ENCODE results near the gene GAL3ST3. TPM values are rescaled to one million over a fixed set of nuclear protein-coding genes. Genes with fewer than 3 reads are reported as not detected.

The GAL3ST3 gene
- polyA plus RNA-seq, 1 donor (not counting 4 experiments of a cell fraction or from before 2014, with no cell fraction given), result not detected

GRCh38 chr11:66042996-66043906 is 5.7 kb downstream of the GAL3ST3 start:
- peaks cover 9% of the 10 kb centered on the region for H3K27me3 ChIP-seq (ENCODE audit: control insufficient read depth, extremely low read depth, insufficient read depth, low read length)
- no peaks in the 10 kb centered on the region for H4K20me1 ChIP-seq (ENCODE audit: control insufficient read depth, extremely low read depth, insufficient read depth, low read length)
- H3K4me2 ChIP-seq (ENCODE audit: control insufficient read depth, extremely low read depth, insufficient read depth, low read depth, low read length), result no peak overlapping the region
- dilution Hi-C loops (cut with MboI; ENCODE audit: extremely low pct_ligation_motif_present, low sequenced_read_pairs), result no loop called here
- TF ChIP-seq CTCF (optimal IDR thresholded peaks at IDR 0.05 in 1 of 3, IDR thresholded peaks at IDR 0.05 in 1 of 3, conservative IDR thresholded peaks at IDR 0.05 in 1 of 3; ENCODE audit: extremely low read depth in 1 of 3, insufficient read depth in 2 of 3, low read length in 3 of 3) (no peak), EZH2 (IDR thresholded peaks at IDR 0.05; ENCODE audit: low read length) (no peak)
- H2AFZ ChIP-seq (ENCODE audit: control insufficient read depth, low read length), result no peak overlapping the region
- H3K4me1 ChIP-seq (ENCODE audit: control insufficient read depth, extremely low read depth, insufficient read depth, low read length), result no peaks in the 10 kb centered on the region
- no peak for DNase-seq (ENCODE audit: low read depth, low spot score)
- H3K9ac ChIP-seq (ENCODE audit: control insufficient read depth, extremely low read depth, insufficient read depth, low read length), result no peak overlapping the region
- no peak overlapping the region for H3K4me3 ChIP-seq (ENCODE audit: control insufficient read depth in 2 of 3, extremely low read depth in 1 of 3, insufficient read depth in 2 of 3, low read depth in 1 of 3, low read length in 3 of 3)
- H3K79me2 ChIP-seq (ENCODE audit: control insufficient read depth, insufficient read depth, low read length), result no peaks in the 10 kb centered on the region
- no peaks in the 10 kb centered on the region for H3K36me3 ChIP-seq (ENCODE audit: control insufficient read depth in 2 of 2, extremely low read depth in 1 of 2, insufficient read depth in 2 of 2, low read length in 2 of 2)
- H3K9me1 ChIP-seq (ENCODE audit: control insufficient read depth, extremely low read depth, insufficient read depth, low read length), result no peaks in the 10 kb centered on the region
- no peak overlapping the region for H3K27ac ChIP-seq (ENCODE audit: control insufficient read depth, insufficient read depth, low read length)
- no peak for FAIRE-seq
- no peaks in the 10 kb centered on the region for H3K9me3 ChIP-seq (ENCODE audit: control insufficient read depth, low read depth, low read length)

GRCh38 chr11:66042227-66042995 is 6.5 kb downstream of the GAL3ST3 start:
- H3K4me3 ChIP-seq (ENCODE audit: control insufficient read depth in 2 of 3, extremely low read depth in 1 of 3, insufficient read depth in 2 of 3, low read depth in 1 of 3, low read length in 3 of 3), result no peak overlapping the region
- no peaks in the 10 kb centered on the region for H3K9me3 ChIP-seq (ENCODE audit: control insufficient read depth, low read depth, low read length)
- no peak overlapping the region for H2AFZ ChIP-seq (ENCODE audit: control insufficient read depth, low read length)
- peaks cover 7% of the 10 kb centered on the region for H3K27me3 ChIP-seq (ENCODE audit: control insufficient read depth, extremely low read depth, insufficient read depth, low read length)
- DNase-seq (ENCODE audit: low read depth, low spot score) (no peak), FAIRE-seq (no peak)
- H3K4me2 ChIP-seq (ENCODE audit: control insufficient read depth, extremely low read depth, insufficient read depth, low read depth, low read length), result no peak overlapping the region
- no peaks in the 10 kb centered on the region for H4K20me1 ChIP-seq (ENCODE audit: control insufficient read depth, extremely low read depth, insufficient read depth, low read length)
- dilution Hi-C loops (cut with MboI; ENCODE audit: extremely low pct_ligation_motif_present, low sequenced_read_pairs), result no loop called here
- no peaks in the 10 kb centered on the region for H3K9me1 ChIP-seq (ENCODE audit: control insufficient read depth, extremely low read depth, insufficient read depth, low read length)
- H3K9ac ChIP-seq (ENCODE audit: control insufficient read depth, extremely low read depth, insufficient read depth, low read length), result no peak overlapping the region
- H3K79me2 ChIP-seq (ENCODE audit: control insufficient read depth, insufficient read depth, low read length), result no peaks in the 10 kb centered on the region
- no peaks in the 10 kb centered on the region for H3K36me3 ChIP-seq (ENCODE audit: control insufficient read depth in 2 of 2, extremely low read depth in 1 of 2, insufficient read depth in 2 of 2, low read length in 2 of 2)
- H3K4me1 ChIP-seq (ENCODE audit: control insufficient read depth, extremely low read depth, insufficient read depth, low read length), result no peaks in the 10 kb centered on the region
- no peak overlapping the region for H3K27ac ChIP-seq (ENCODE audit: control insufficient read depth, insufficient read depth, low read length)
- TF ChIP-seq CTCF (optimal IDR thresholded peaks at IDR 0.05 in 1 of 3, IDR thresholded peaks at IDR 0.05 in 1 of 3, conservative IDR thresholded peaks at IDR 0.05 in 1 of 3; ENCODE audit: extremely low read depth in 1 of 3, insufficient read depth in 2 of 3, low read length in 3 of 3) (no peak), EZH2 (IDR thresholded peaks at IDR 0.05; ENCODE audit: low read length) (no peak)

Measured in keratinocyte (primary cell).